Raji (cell line): Measurements from ENCODE around the gene HAUS8.

ENCODE experiments used
- POLR2A ChIP-seq: IDR thresholded peaks from 2 replicates; pipeline ENCODE4 v1.6.1; 2011; ENCODE audit warnings: low read depth, low read length, control low read depth; ENCODE audit not compliant: insufficient read depth

Gene HAUS8

GRCh38 chr19:17075035-17075863 is at the start of gene HAUS8, which contains the start of gene MYO9B:
Gene HAUS8, minus strand, starts transcription at chr19:17075452. Its CDS starts 30 bp downstream, at chr19:17075422.
Gene MYO9B, plus strand, starts transcription at chr19:17075777. Its CDS starts 25,941 bp downstream, at chr19:17101718.
- TF ChIP-seq POLR2A, result peak; percentile 88

DNA sequence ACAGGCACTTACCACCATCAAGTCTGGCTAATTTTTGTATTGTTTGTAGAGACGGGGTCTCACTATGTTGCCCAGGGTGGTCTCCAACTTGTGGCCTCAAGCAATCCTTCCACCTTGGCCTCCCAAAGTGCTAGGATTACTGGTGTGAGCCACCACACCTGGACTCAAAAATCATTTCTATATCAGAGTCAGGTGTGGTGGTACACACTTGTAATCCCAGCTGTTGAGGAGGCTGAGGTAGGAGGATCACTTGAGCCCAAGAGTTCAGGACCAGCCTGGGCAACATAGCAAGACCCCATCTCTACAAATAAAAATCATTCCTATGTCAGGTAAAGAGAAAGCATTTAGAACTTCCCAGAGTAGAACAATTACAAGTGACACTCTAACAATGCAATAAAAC is 48.8 kb upstream of the HAUS8 start:
- TF ChIP-seq POLR2A, result no peak

GRCh38 chr19:17123041-17123440 is 47.8 kb upstream of the HAUS8 start:
- no peak for TF ChIP-seq POLR2A

DNA sequence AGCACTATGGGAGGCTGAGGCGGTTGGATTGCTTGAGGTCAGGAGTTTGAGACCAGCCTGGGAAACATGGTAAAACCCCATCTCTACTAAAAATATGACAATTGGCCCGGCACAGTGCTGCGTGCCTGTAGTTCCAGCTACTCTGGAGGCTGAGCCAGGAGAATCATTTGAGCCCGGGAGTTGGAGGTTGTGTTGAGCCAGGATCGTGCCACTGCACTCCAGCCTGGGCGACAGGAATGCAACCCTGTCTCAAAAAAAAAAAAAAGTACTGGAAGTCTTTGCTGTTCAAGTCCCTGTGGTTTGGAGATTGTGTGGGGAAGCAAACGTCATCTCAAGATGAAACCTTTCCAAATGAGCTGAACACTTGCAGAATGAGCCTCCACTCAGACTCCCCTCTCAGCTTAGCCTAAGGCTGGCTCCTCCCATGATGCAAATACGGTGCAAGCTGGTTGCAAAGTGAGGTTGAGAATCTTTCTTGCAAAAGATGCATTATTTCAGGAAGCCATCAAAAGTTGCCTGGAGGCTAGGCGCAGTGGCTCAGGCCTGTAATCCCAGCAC is 46.6 kb upstream of the HAUS8 start:
- TF ChIP-seq POLR2A, result no peak

DNA sequence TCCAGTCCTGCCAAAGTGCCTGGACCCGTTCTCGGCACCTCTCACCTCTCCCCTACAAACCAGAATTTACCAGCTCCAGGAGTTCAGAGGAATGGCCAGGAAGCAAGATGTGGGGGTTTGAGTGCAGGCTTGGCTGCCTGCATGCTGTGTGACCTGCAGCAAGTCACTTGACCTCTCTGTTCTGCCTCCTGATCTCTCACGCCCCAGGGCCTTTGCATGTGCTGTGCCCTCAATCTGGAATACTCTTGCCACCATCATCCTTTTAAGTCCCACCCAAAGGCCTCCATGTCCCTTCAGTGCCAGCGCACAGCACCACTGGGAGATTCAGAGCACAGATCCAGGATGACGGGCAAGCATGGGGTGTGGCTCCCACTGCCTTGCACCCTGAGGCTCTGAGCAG is 43.7 kb upstream of the HAUS8 start:
- TF ChIP-seq POLR2A, result no peak

GRCh38 chr19:17116996-17117702 is 41.9 kb upstream of the HAUS8 start:
- TF ChIP-seq POLR2A, result no peak

- no peak for TF ChIP-seq POLR2A
Measured at GRCh38 chr19:17114414-17114831, 39.2 kb upstream of the HAUS8 start.

- no peak for TF ChIP-seq POLR2A
Measured at GRCh38 chr19:17113127-17113785, 38.0 kb upstream of the HAUS8 start.

- TF ChIP-seq POLR2A, result no peak
Measured at GRCh38 chr19:17112700-17113099, 37.4 kb upstream of the HAUS8 start.

GRCh38 chr19:17112271-17112670 is 37.0 kb upstream of the HAUS8 start:
- no peak for TF ChIP-seq POLR2A

DNA sequence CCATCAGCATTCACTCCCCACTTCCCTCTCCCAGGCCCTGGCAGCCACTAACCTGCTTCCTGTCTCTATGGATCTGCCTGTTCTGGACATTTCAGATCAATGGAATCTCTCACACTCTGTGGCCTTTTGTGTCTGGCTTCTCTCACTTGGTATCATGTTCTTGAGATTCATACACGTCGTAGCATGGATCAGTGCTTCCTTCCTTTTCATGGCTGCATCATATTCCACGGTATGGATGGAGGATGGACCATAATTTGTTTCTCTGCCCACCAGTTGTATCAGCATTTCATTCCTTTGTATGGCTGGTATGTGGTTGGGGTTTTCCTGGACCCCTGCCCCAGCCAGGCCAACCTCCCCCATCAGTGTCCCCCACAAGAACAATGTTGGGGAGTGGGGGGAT is 36.5 kb upstream of the HAUS8 start:
- no peak for TF ChIP-seq POLR2A

- TF ChIP-seq POLR2A, result no peak
Measured at GRCh38 chr19:17110599-17110966, 35.3 kb upstream of the HAUS8 start.

DNA sequence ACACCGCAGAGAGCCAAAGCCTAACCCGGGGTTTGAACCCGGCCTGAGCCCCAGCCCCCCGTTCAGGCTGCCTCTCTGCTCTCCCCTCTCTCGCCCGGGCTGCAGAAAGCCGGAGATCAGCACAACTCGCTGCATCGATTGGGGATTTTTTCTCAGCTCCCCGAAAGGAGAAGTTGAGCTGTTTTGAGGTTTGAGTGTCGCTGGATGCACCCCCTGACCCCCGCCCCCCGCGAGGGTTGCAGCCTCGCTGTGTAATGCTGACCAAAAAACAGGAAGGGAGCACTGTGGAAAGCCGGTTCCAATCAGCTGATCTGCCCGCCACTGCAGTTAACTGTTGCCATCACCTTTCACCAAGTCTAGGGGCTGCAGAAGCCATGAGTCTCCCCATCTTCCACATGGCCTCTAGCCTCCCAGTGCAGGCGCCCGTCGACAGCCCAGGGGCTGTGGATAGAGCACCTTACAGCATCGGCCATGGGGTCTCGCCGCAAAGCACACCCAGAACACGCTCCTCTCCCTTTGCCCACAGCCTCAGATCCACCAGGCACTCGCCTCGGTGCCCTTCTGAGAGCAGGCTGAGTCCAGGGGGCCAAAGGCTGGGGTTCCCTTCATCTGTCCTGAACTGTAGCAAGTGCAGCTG is 34.8 kb upstream of the HAUS8 start:
- TF ChIP-seq POLR2A, result no peak

DNA sequence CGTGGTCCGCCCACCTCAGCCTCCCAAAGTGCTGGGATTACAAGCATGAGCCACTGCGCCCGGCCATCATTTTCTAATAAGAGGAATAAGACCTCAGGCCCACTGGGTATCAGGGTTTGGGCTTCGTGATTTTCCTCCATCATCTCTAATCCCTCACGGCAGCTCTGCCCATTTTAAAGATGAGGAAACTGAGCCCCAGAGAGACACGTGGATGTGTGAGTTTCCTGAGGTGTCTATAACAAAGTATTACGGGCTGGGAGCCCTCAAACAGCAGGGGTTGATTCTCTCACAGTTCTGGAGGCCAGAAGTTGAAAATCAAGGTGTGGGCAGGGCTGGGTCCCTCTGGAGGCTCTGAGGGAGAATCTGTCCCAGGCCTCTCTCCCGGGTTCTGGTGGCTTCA is 34.0 kb upstream of the HAUS8 start:
- TF ChIP-seq POLR2A, result no peak

DNA sequence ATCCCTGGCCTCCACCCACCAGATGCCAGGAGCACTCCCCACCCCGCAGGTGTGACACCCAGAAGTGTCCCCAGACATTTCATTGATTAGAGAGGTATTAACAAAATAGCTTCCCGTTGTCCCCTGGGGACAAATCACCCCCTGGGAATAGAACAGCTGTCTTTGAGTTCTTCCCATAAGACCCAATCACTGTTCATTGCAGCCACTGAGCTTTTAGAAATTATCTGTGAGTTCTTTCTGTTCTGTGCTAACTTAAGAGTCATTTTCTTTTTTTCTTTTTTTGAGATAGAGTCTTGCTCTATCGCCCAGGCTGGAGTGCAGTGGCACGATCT is 33.2 kb upstream of the HAUS8 start:
- TF ChIP-seq POLR2A, result no peak

GRCh38 chr19:17107546-17108452 is 32.5 kb upstream of the HAUS8 start:
- TF ChIP-seq POLR2A, result no peak
